ENCODE measurements around the gene UBALD1. TPM values are rescaled to one million over a fixed set of nuclear protein-coding genes. Genes with fewer than 3 reads are reported as not detected.
A peak's percentile ranks its signal among the peaks of the same experiment; 100 is the strongest.

The UBALD1 gene
- total and polyA plus RNA-seq, 9 of the 15 experiments (the other 6 are each of a cell fraction or from before 2014, with no cell fraction given), result 1.3 to 38.0 (median 6.2) TPM; not detected in 2

GRCh38 chr16:4616047-4616811 is 1.5 kb upstream of the UBALD1 start (continued):
- TF ChIP-seq ZNF277 (CRISPR knock-in tag; IDR thresholded peaks at IDR 0.05; ENCODE audit: borderline replicate concordance) (no peak), POLR2B (IDR thresholded peaks at IDR 0.05; ENCODE audit: low read depth, partially characterized antibody) (peak; percentile 71), ELF4 (CRISPR knock-in tag; IDR thresholded peaks at IDR 0.05) (peak; percentile 28; the same call in 1 of the 2 replicates), ARHGAP35 (IDR thresholded peaks at IDR 0.05; ENCODE audit: partially characterized antibody) (peak; percentile 79), SETDB1 (IDR thresholded peaks at IDR 0.05; ENCODE audit: low read length) (no peak), ZNF518B (CRISPR knock-in tag; IDR thresholded peaks at IDR 0.05) (no peak), SAFB (IDR thresholded peaks at IDR 0.05; ENCODE audit: borderline replicate concordance, low read depth, low read length) (peak; percentile 63; the same call in 1 of the 2 replicates), CREB1 (IDR thresholded peaks at IDR 0.05) (peak; percentile 92), CREB1 (CRISPR knock-in tag; IDR thresholded peaks at IDR 0.05) (peak; percentile 94), ZNF354B (CRISPR knock-in tag; IDR thresholded peaks at IDR 0.05) (no peak), SMAD3 (CRISPR knock-in tag; conservative IDR thresholded peaks at IDR 0.05) (no peak), AFF4 (CRISPR knock-in tag; IDR thresholded peaks at IDR 0.05) (no peak; the same call in 1 of the 2 replicates), RBM15 (IDR thresholded peaks at IDR 0.05; ENCODE audit: insufficient read depth, low read length) (no peak), KDM5B (IDR thresholded peaks at IDR 0.05; ENCODE audit: insufficient replicate concordance, low read depth, low read length) (peak; percentile 72), ADNP (tag; IDR thresholded peaks at IDR 0.05) (no peak), POLR2A (conservative IDR thresholded peaks at IDR 0.05) (peak; percentile 81), MCM2 (IDR thresholded peaks at IDR 0.05; ENCODE audit: low read depth) (no peak), ZNF79 (CRISPR knock-in tag; IDR thresholded peaks at IDR 0.05; ENCODE audit: low read depth) (no peak), E2F4 (CRISPR knock-in tag; IDR thresholded peaks at IDR 0.05; ENCODE audit: low read depth) (no peak)
